Coronary artery (tissue), 2 donors: ENCODE results near the gene CLSTN3.

Experiments used
- DNase-seq: peaks from one replicate; pipeline ENCODE4 v3.0.0-alpha.2; 2017; ENCODE audit warnings: low spot score
- H3K27ac ChIP-seq, 2 donors: fragments of 200-600 bp; sonication (generic); one replicate each; pipeline ENCODE4 v1.5.1; 2016 to 2019
- H3K4me3 ChIP-seq: fragments of 200-600 bp; sonication (generic); 2 replicates; pipeline ENCODE4 v1.5.1; 2016; ENCODE audit warnings: mild to moderate bottlenecking, moderate library complexity
- CTCF ChIP-seq: fragments of 200-600 bp; sonication (generic); IDR thresholded peaks from one replicate; pipeline ENCODE4 v1.5.1; 2019; ENCODE audit warnings: antibody characterized with exemption

Gene CLSTN3

DNA sequence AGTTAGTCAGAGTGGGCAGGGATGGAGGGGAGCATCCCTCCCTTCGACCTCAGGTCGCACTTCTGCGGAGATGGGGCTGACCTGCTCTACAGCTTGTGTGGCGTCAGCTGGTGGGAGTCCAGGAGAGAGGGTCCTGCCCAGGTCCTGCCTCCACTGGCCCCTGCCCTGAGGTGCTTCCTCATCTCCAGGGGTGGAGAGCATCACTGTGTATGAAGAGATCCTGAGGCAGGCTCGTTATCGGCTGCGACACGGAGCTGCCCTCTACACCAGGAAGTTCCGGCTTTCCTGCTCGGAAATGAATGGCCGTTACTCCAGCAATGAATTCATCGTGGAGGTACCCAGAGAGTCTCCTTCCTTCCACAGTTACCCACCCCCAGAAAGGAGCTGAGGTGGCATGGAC, 20.2 kb downstream of the CLSTN3 start:
- Histone ChIP-seq H3K27ac (no peak overlapping the region), H3K4me3 (no peak overlapping the region)
- DNase-seq = no peak
- TF ChIP-seq CTCF = no peak

- Histone ChIP-seq H3K4me3 (no peak overlapping the region), H3K27ac (no peak overlapping the region)
- TF ChIP-seq CTCF = no peak
- no peak for DNase-seq
Measured at GRCh38 chr12:7150841-7151240, 20.7 kb downstream of the CLSTN3 start.

DNA sequence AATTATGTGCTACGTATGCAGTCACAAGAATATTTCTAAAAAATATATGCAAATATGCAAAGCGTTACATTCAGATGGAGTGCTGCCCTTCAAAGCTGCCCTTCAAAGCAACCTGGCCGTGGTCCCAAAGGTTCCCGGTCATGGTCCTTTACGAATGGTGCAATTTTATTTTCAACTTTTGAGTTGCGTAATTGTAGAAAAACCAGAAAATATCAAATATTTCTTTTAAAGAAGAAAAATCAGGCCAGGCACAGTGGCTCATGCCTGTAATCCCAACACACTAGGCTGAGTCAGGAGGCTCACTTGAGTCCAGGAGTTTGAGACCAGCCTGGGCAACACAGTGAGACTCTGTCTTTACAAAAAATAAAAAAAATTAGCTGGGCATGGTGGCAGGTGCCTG, 21.4 kb downstream of the CLSTN3 start:
- no peak overlapping the region for H3K4me3 ChIP-seq
- DNase-seq = no peak
- no peak overlapping the region for H3K27ac ChIP-seq
- no peak for TF ChIP-seq CTCF

GRCh38 chr12:7152818-7153217, 22.6 kb downstream of the CLSTN3 start:
- Histone ChIP-seq H3K27ac (no peak overlapping the region), H3K4me3 (no peak overlapping the region)
- DNase-seq = no peak
- TF ChIP-seq CTCF = no peak

GRCh38 chr12:7154042-7154441, 23.9 kb downstream of the CLSTN3 start:
- H3K4me3 ChIP-seq = no peak overlapping the region
- no peak for DNase-seq
- H3K27ac ChIP-seq = no peak overlapping the region
- TF ChIP-seq CTCF = no peak

- H3K27ac ChIP-seq = no peak overlapping the region
Measured at GRCh38 chr12:7154901-7155470, 24.8 kb downstream of the CLSTN3 start.

More at GRCh38 chr12:7154901-7155470, 24.8 kb downstream of the CLSTN3 start:
- H3K4me3 ChIP-seq = no peak overlapping the region
- no peak for DNase-seq
- TF ChIP-seq CTCF = no peak
